Measurements from ENCODE around the gene TMEM165. TPM values are rescaled to one million over a fixed set of nuclear protein-coding genes. Genes with fewer than 3 reads are reported as not detected.

TMEM165 gene
- total and polyA plus RNA-seq, 2 donors (not counting 1 experiment from before 2014, with no cell fraction given): 26.3 to 110 TPM

DNA sequence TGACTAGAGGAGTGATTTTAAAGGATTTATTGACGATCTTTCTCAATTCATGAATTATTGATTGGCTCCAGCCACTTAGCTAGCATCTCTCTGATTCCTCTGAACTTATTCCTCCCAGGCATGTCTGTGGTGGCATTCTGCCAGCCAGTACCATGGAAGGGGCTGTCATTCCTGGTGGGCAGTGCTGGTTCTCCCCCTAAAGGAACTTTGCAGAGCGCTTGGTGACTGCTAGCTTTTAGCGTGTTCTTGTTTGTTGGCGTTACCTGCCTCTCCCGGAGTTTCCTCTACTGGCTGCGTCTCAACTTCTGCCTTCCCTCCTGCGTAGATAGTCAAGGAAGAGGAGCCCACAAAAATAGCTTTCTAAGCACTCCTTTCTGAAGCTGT, 30.4 kb upstream of the TMEM165 start:
- no peak overlapping the region for H3K4me3 ChIP-seq (ENCODE audit: control extremely low read depth in 1 of 5, extremely low read depth in 1 of 5, insufficient read depth in 1 of 5, low read depth in 2 of 5, low read length in 4 of 5)
- no peak for TF ChIP-seq EZH2 (IDR thresholded peaks at IDR 0.05; ENCODE audit: borderline replicate concordance, insufficient read depth, low read depth, low read length, poor library complexity, severe bottlenecking)
- TF ChIP-seq, protein P1, sequence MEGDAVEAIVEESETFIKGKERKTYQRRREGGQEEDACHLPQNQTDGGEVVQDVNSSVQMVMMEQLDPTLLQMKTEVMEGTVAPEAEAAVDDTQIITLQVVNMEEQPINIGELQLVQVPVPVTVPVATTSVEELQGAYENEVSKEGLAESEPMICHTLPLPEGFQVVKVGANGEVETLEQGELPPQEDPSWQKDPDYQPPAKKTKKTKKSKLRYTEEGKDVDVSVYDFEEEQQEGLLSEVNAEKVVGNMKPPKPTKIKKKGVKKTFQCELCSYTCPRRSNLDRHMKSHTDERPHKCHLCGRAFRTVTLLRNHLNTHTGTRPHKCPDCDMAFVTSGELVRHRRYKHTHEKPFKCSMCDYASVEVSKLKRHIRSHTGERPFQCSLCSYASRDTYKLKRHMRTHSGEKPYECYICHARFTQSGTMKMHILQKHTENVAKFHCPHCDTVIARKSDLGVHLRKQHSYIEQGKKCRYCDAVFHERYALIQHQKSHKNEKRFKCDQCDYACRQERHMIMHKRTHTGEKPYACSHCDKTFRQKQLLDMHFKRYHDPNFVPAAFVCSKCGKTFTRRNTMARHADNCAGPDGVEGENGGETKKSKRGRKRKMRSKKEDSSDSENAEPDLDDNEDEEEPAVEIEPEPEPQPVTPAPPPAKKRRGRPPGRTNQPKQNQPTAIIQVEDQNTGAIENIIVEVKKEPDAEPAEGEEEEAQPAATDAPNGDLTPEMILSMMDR (IDR thresholded peaks at IDR 0.05): no peak
- DNase-seq: no peak
- H3K4me2 ChIP-seq (replicated peaks; ENCODE audit: low read depth, low read length, poor library complexity, severe bottlenecking): no peak overlapping the region
- ChIA-PET POLR2A (no interaction called here), CTCF (interaction anchor here (1.7 kb wide), 1 partner anchor 20 kb away, joined by 6 read pairs; the partner anchor contains the start of gene SRD5A3)
- WGBS (ENCODE audit: insufficient coverage): 100% methylated on average over 1 of the region's 7 CpGs
- Mint-ChIP-seq H3K27me3 (no peaks in the 10 kb centered on the region), H3K9me3 (ENCODE audit: insufficient read depth) (no peaks in the 10 kb centered on the region), H3K4me3 (no peak overlapping the region), H3K27ac (no peak overlapping the region), H3K4me1 (no peaks in the 10 kb centered on the region)
- intact Hi-C loops (cut with micrococcal nuclease): no loop called here
- no peaks in the 10 kb centered on the region for H4K20me1 ChIP-seq (ENCODE audit: control insufficient read depth, insufficient read depth, low read length, poor library complexity, severe bottlenecking)
- H3K36me3 ChIP-seq (replicated peaks in 1 of 2; ENCODE audit: control extremely low read depth in 1 of 2, control insufficient read depth in 1 of 2, extremely low read depth in 1 of 2, insufficient read depth in 2 of 2, low read length in 1 of 2): peaks cover 0 to 6% of the 10 kb centered on the region in 2 experiments
- no peak overlapping the region for H3K27ac ChIP-seq (ENCODE audit: low read length in 2 of 2)
- H3K9me3 ChIP-seq (ENCODE audit: control extremely low read depth in 1 of 3, control insufficient read depth in 2 of 3, insufficient read depth in 1 of 3, low read length in 2 of 3): no peaks in the 10 kb centered on the region
- no peaks in the 10 kb centered on the region for H3K79me2 ChIP-seq (ENCODE audit: control insufficient read depth, insufficient read depth, low read length)
- ATAC-seq (ENCODE audit: low read depth): no peak
- no peaks in the 10 kb centered on the region for H3K27me3 ChIP-seq (replicated peaks in 1 of 4; ENCODE audit: control extremely low read depth in 1 of 4, control insufficient read depth in 3 of 4, insufficient read depth in 4 of 4, low read length in 3 of 4)
- H3K9ac ChIP-seq (ENCODE audit: low read length): no peak overlapping the region
- no peaks in the 10 kb centered on the region for H3K4me1 ChIP-seq (ENCODE audit: control insufficient read depth in 2 of 2, insufficient read depth in 2 of 2, low read length in 2 of 2)
- no peak overlapping the region for H2AFZ ChIP-seq (ENCODE audit: insufficient read depth, low read depth, low read length, poor library complexity, severe bottlenecking)

DNA sequence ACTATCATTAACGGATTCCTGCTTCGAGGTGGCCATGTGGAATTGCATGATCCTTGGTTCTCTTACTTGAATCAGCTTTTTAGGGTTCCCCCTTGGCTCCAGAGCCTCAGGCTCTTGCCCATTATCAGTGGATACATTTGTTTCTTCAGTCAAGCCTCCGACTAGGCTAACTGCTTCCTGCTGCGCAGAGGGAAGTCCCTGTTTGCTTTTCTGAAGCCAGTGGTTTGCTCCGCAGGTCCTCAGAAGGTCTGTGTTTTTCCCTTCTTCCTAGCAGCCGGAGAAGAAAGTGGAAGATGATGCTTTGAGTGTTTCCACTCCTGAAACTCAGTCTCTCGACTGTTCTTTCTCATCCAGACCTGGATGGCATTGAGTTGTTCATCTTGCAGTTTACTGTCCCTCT, 29.1 kb upstream of the TMEM165 start:
- ChIA-PET CTCF (no interaction called here), POLR2A (no interaction called here)
- Mint-ChIP-seq H3K27ac (no peak overlapping the region), H3K4me1 (no peaks in the 10 kb centered on the region), H3K27me3 (no peaks in the 10 kb centered on the region), H3K9me3 (ENCODE audit: insufficient read depth) (no peaks in the 10 kb centered on the region), H3K4me3 (no peak overlapping the region)
- WGBS (ENCODE audit: insufficient coverage): 96% methylated on average over 7 of the region's 7 CpGs
- no peak for TF ChIP-seq EZH2 (IDR thresholded peaks at IDR 0.05; ENCODE audit: borderline replicate concordance, insufficient read depth, low read depth, low read length, poor library complexity, severe bottlenecking)
- TF ChIP-seq, protein P1 (IDR thresholded peaks at IDR 0.05): no peak
- H3K79me2 ChIP-seq (ENCODE audit: control insufficient read depth, insufficient read depth, low read length): no peaks in the 10 kb centered on the region
- H3K4me2 ChIP-seq (replicated peaks; ENCODE audit: low read depth, low read length, poor library complexity, severe bottlenecking): no peak overlapping the region
- intact Hi-C loops (cut with micrococcal nuclease): no loop called here
- H3K4me1 ChIP-seq (ENCODE audit: control insufficient read depth in 2 of 2, insufficient read depth in 2 of 2, low read length in 2 of 2): no peaks in the 10 kb centered on the region
- no peaks in the 10 kb centered on the region for H3K9me3 ChIP-seq (ENCODE audit: control extremely low read depth in 1 of 3, control insufficient read depth in 2 of 3, insufficient read depth in 1 of 3, low read length in 2 of 3)
- H3K27ac ChIP-seq (ENCODE audit: low read length in 2 of 2): no peak overlapping the region
- H2AFZ ChIP-seq (ENCODE audit: insufficient read depth, low read depth, low read length, poor library complexity, severe bottlenecking): no peak overlapping the region
- no peak overlapping the region for H3K4me3 ChIP-seq (ENCODE audit: control extremely low read depth in 1 of 5, extremely low read depth in 1 of 5, insufficient read depth in 1 of 5, low read depth in 2 of 5, low read length in 4 of 5)
- H3K27me3 ChIP-seq (replicated peaks in 1 of 4; ENCODE audit: control extremely low read depth in 1 of 4, control insufficient read depth in 3 of 4, insufficient read depth in 4 of 4, low read length in 3 of 4): no peaks in the 10 kb centered on the region
- DNase-seq: no peak
- peaks cover 0 to 6% of the 10 kb centered on the region in 2 experiments for H3K36me3 ChIP-seq (replicated peaks in 1 of 2; ENCODE audit: control extremely low read depth in 1 of 2, control insufficient read depth in 1 of 2, extremely low read depth in 1 of 2, insufficient read depth in 2 of 2, low read length in 1 of 2)
- H3K9ac ChIP-seq (ENCODE audit: low read length): no peak overlapping the region
- ATAC-seq (ENCODE audit: low read depth): no peak
- H4K20me1 ChIP-seq (ENCODE audit: control insufficient read depth, insufficient read depth, low read length, poor library complexity, severe bottlenecking): no peaks in the 10 kb centered on the region

Data from B cell (primary cell).